HCT116 (cell line): ENCODE data around the gene SRCAP. TPM values are rescaled to one million over a fixed set of nuclear protein-coding genes. Genes with fewer than 3 reads are reported as not detected.
A peak's percentile ranks its signal among the peaks of the same experiment; 100 is the strongest.

Source experiments
- ATAC-seq: fragments of 200-7000 bp; cut with Tn5 transposase; 2 replicates; pipeline ENCODE4 v1.9.1; 2020; ENCODE audit warnings: mild to moderate bottlenecking, moderate library complexity
- BruUV-seq: library from RNA; stranded (reverse); fragments of 400-500 nt; replicated peaks from 2 replicates; lab custom pipeline; 2021; lab: Mats Ljungman, UMichigan
- CTCF ChIA-PET: fragments of 300-600 bp; sonication (Branson Sonifier 250); formaldehyde crosslinking; loops from one replicate; lab custom pipeline; 2021; ENCODE audit warnings: antibody characterized with exemption; lab: Charles Lee
- POLR2A ChIA-PET: fragments of 300-600, 350-600 bp; sonication (Branson Sonifier 250); formaldehyde crosslinking; loops from one replicate; lab custom pipeline; 2021; ENCODE audit warnings: antibody characterized with exemption; lab: Charles Lee
- RAD21 ChIA-PET, 2 experiments: fragments of 300-600 bp; sonication (Branson Sonifier 250); formaldehyde crosslinking; loops; one replicate each; lab custom pipeline; 2023; ENCODE audit warnings: low total read pairs in 2 of 2; ENCODE audit not compliant: uncharacterized antibody in 2 of 2, unreplicated experiment in 2 of 2, low non-redundant PET in 1 of 2; lab: Charles Lee
- DNase-seq: peaks from one replicate; pipeline ENCODE4 v3.0.0-alpha.2; 2010; ENCODE audit warnings: low read depth, low spot score
- H2AFZ ChIP-seq: fragments of 200-600 bp; shearing (Covaris generic), sonication (generic); 2 replicates; pipeline ENCODE4 v1.6.1; 2017; ENCODE audit warnings: low read depth, mixed run types, mixed read lengths, antibody characterized with exemption, low read length; ENCODE audit not compliant: poor library complexity, severe bottlenecking
- H3K27ac ChIP-seq: 2 replicates; pipeline ENCODE4 v1.5.1; 2012; ENCODE audit warnings: low read depth, low read length
- H3K27me3 ChIP-seq: fragments of 200-600 bp; sonication (generic); 2 replicates; pipeline ENCODE4 v1.6.1; 2016; ENCODE audit warnings: mixed run types, low read length, mixed read lengths; ENCODE audit not compliant: insufficient read depth
- H3K36me3 ChIP-seq, 2 experiments: fragments of 200-500 bp in 1 of 2; fragments of 200-600 bp in 1 of 2; sonication (Bioruptor generic) in 1 of 2; sonication (generic) in 1 of 2; 2 replicates each; pipeline versions ENCODE4 v1.5.1 to v1.6.1; 2014 to 2016; ENCODE audit warnings: low read length in 2 of 2, inconsistent platforms in 1 of 2, mixed read lengths in 1 of 2, mixed run types in 1 of 2; ENCODE audit not compliant: insufficient read depth in 2 of 2, control insufficient read depth in 1 of 2
- H3K4me1 ChIP-seq, 2 experiments: fragments of 200-600 bp in 1 of 2; sonication (generic) in 1 of 2; 2 replicates each; pipeline versions ENCODE4 v1.5.1 to v1.6.1; 2012 to 2017; ENCODE audit warnings: low read length in 2 of 2, inconsistent platforms in 1 of 2, mild to moderate bottlenecking in 1 of 2, mixed read lengths in 1 of 2, mixed run types in 1 of 2, moderate library complexity in 1 of 2; ENCODE audit not compliant: insufficient read depth in 2 of 2, control insufficient read depth in 1 of 2
- H3K4me2 ChIP-seq: fragments of 200-600 bp; sonication (generic); 2 replicates; pipeline ENCODE4 v1.6.1; 2017; ENCODE audit warnings: mixed run types, low read length, mixed read lengths
- H3K4me3 ChIP-seq, 2 experiments: fragments of 200-600 bp in 1 of 2; sonication (generic) in 1 of 2; replicated peaks in 1 of 2; 2 replicates each; pipeline ENCODE4 v1.5.1; 2011 to 2016; ENCODE audit warnings: low read length in 2 of 2, control low read depth in 1 of 2, low read depth in 1 of 2, mild to moderate bottlenecking in 1 of 2, mixed read lengths in 1 of 2, mixed run types in 1 of 2
- H3K79me2 ChIP-seq: fragments of 200-600 bp; sonication (generic); 2 replicates; pipeline ENCODE4 v1.6.1; 2017; ENCODE audit warnings: mild to moderate bottlenecking, mixed run types, low read length, moderate library complexity, mixed read lengths; ENCODE audit not compliant: insufficient read depth
- H3K9ac ChIP-seq: fragments of 200-600 bp; sonication (generic); 2 replicates; pipeline ENCODE4 v1.6.1; 2016; ENCODE audit warnings: low read length, mixed read lengths
- H3K9me2 ChIP-seq: fragments of 200-600 bp; sonication (generic), shearing (Covaris generic); 2 replicates; pipeline ENCODE4 v1.6.1; 2017; ENCODE audit warnings: mixed run types, mild to moderate bottlenecking, moderate library complexity; ENCODE audit not compliant: insufficient read depth
- H3K9me3 ChIP-seq, 2 experiments: fragments of 200-500 bp in 1 of 2; fragments of 200-600 bp in 1 of 2; sonication (Bioruptor generic) in 1 of 2; sonication (generic) in 1 of 2; 2 replicates each; pipeline ENCODE4 v1.6.1; 2014 to 2017; ENCODE audit warnings: low read length in 2 of 2, mixed read lengths in 2 of 2, inconsistent platforms in 1 of 2, low read depth in 1 of 2, mild to moderate bottlenecking in 1 of 2, mixed run types in 1 of 2, moderate library complexity in 1 of 2; ENCODE audit not compliant: control insufficient read depth in 1 of 2, insufficient read depth in 1 of 2
- H4K20me1 ChIP-seq: fragments of 200-600 bp; sonication (generic), shearing (Covaris generic); 2 replicates; pipeline ENCODE4 v1.6.1; 2017; ENCODE audit warnings: mixed run types, mild to moderate bottlenecking, moderate library complexity; ENCODE audit not compliant: insufficient read depth
- CBX3 ChIP-seq: IDR thresholded peaks from 2 replicates; pipeline ENCODE4 v1.6.1; 2012; ENCODE audit warnings: low read depth
- EGR1 ChIP-seq: IDR thresholded peaks from 2 replicates; pipeline ENCODE4 v1.6.1; 2012; ENCODE audit warnings: low read depth
- ELF1 ChIP-seq: IDR thresholded peaks from 2 replicates; pipeline ENCODE4 v1.6.1; 2012; ENCODE audit warnings: low read depth, borderline replicate concordance
- EZH2 ChIP-seq: fragments of 200-600 bp; sonication (generic); IDR thresholded peaks from 2 replicates; pipeline ENCODE4 v1.6.1; 2017; ENCODE audit warnings: antibody characterized with exemption, mixed run types
- EZH2phosphoT487 ChIP-seq: fragments of 200-600 bp; IDR thresholded peaks from 2 replicates; pipeline ENCODE4 v1.6.1; 2018; ENCODE audit warnings: antibody characterized with exemption, borderline replicate concordance
- FOSL1 ChIP-seq: IDR thresholded peaks from 2 replicates; pipeline ENCODE4 v1.6.1; 2012; ENCODE audit warnings: low read depth
- JUND ChIP-seq: IDR thresholded peaks from 2 replicates; pipeline ENCODE4 v1.6.1; 2012
- POLR2A ChIP-seq: IDR thresholded peaks from 2 replicates; pipeline ENCODE4 v1.7.0; 2011; ENCODE audit warnings: borderline replicate concordance; ENCODE audit not compliant: insufficient read depth, insufficient read length; ENCODE audit errors: extremely low read depth
- POLR2AphosphoS5 ChIP-seq: IDR thresholded peaks from 2 replicates; pipeline ENCODE4 v1.6.1; 2011; ENCODE audit warnings: mild to moderate bottlenecking, low read depth, low read length, moderate library complexity
- RAD21 ChIP-seq: IDR thresholded peaks from 2 replicates; pipeline ENCODE4 v1.6.1; 2012; ENCODE audit warnings: low read depth, mild to moderate bottlenecking
- SIN3A ChIP-seq: IDR thresholded peaks from 2 replicates; pipeline ENCODE4 v1.6.1; 2012; ENCODE audit warnings: low read depth
- SP1 ChIP-seq: IDR thresholded peaks from 2 replicates; pipeline ENCODE4 v1.6.1; 2012; ENCODE audit warnings: low read depth
- TCF7L2 ChIP-seq: IDR thresholded peaks from 2 replicates; pipeline ENCODE4 v1.7.0; 2011; ENCODE audit warnings: borderline replicate concordance, inconsistent platforms; ENCODE audit not compliant: insufficient read depth, insufficient read length; ENCODE audit errors: extremely low read depth
- YY1 ChIP-seq: IDR thresholded peaks from 2 replicates; pipeline ENCODE4 v1.6.1; 2011; ENCODE audit warnings: low read length, low read depth, moderate library complexity, mild to moderate bottlenecking; ENCODE audit not compliant: insufficient replicate concordance; ENCODE audit errors: extremely low read depth
- ZBTB33 ChIP-seq: IDR thresholded peaks from 2 replicates; pipeline ENCODE4 v1.6.1; 2011; ENCODE audit warnings: mild to moderate bottlenecking, low read length, moderate library complexity; ENCODE audit not compliant: insufficient replicate concordance; ENCODE audit errors: extremely low read depth
- ZFX ChIP-seq: fragments of 450-650 bp; IDR thresholded peaks from 2 replicates; pipeline ENCODE4 v1.6.1; 2017
- ZNF274 ChIP-seq: fragments of 200-500 bp; sonication (Bioruptor generic); IDR thresholded peaks from 2 replicates; pipeline ENCODE4 v1.6.1; 2014; ENCODE audit warnings: mild to moderate bottlenecking, low read depth, low read length, inconsistent platforms
- intact Hi-C: fragments of 100-400 bp; cut with micrococcal nuclease; formaldehyde crosslinking; loops from 2 replicates; pipeline ENCODE4 v1.10.0; 2022
- total RNA-seq: library from RNA; stranded (reverse); gene quantifications from one replicate; pipeline ENCODE4 v1.2.1, GENCODE V29; 2021; ENCODE audit not compliant: unreplicated experiment
- TF ChIP-seq, protein P1 (sequence below), 3 experiments: fragments of 200-600 bp in 1 of 3; sonication (generic) in 1 of 3; IDR thresholded peaks in 2 of 3; conservative IDR thresholded peaks in 1 of 3; 2 replicates each; pipeline ENCODE4 v1.5.1; 2012 to 2017; ENCODE audit warnings: low read depth in 2 of 3, low read length in 2 of 3, antibody characterized with exemption in 1 of 3, borderline replicate concordance in 1 of 3, control low read depth in 1 of 3, mild to moderate bottlenecking in 1 of 3, mixed read lengths in 1 of 3, mixed run types in 1 of 3, moderate library complexity in 1 of 3; ENCODE audit not compliant: insufficient read depth in 1 of 3

Gene SRCAP
- total RNA-seq, 1 experiment from 2014 or later, result 59.6 TPM

DNA sequence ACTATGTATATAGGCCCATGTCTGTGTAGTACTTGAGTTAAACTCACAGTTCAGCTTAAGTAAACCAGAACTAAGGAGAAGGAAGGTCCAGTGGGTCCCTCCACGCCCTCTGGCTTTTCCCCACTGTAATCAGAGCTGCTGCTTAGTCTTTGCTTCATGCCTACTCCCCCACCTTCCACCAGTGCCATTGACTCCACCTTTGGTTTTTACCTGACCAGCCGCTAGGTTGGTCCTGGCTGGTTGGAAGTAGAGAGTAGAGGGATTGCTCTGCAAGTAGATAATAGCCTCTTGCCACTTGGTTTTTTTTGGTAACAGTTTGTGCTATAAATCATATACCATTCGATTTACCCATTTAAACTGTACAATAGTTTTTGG is 26.4 kb downstream of the SRCAP start:
- no peak overlapping the region for H3K4me2 ChIP-seq
- intact Hi-C loops, result no loop called here
- no peaks in the 10 kb centered on the region for H3K4me1 ChIP-seq
- TF ChIP-seq TCF7L2 (no peak), POLR2A (no peak), EZH2phosphoT487 (no peak), POLR2AphosphoS5 (0 out of 2 replicates have a peak, but pooled peaks have one; percentile 7)
- peaks cover 72 to 79% of the 10 kb centered on the region in 2 experiments; a peak in 3 of 4 replicates for H3K36me3 ChIP-seq
- peaks cover 63% of the 10 kb centered on the region for H3K79me2 ChIP-seq
- no peak for ATAC-seq
- H3K9ac ChIP-seq, result no peak overlapping the region
- POLR2A ChIA-PET, result no interaction called here
- RAD21 ChIA-PET, result no interaction called here
- H3K27me3 ChIP-seq, result no peaks in the 10 kb centered on the region
- no peak overlapping the region for H3K27ac ChIP-seq
- no peak overlapping the region for H2AFZ ChIP-seq
- H3K9me2 ChIP-seq, result no peaks in the 10 kb centered on the region
- CTCF ChIA-PET, result interaction anchor here (0.6 kb wide), 1 partner anchor 31 kb away, joined by 3 read pairs; no protein-coding TSS in a partner anchor
- H4K20me1 ChIP-seq, result no peaks in the 10 kb centered on the region
- H3K9me3 ChIP-seq, result no peaks in the 10 kb centered on the region
- BruUV-seq, result no TSS peak
- no peak overlapping the region for H3K4me3 ChIP-seq
- no peak for DNase-seq

GRCh38 chr16:30728321-30728720 is 29.4 kb downstream of the SRCAP start:
- no peak overlapping the region for H2AFZ ChIP-seq
- DNase-seq, result no peak
- intact Hi-C loops, result no loop called here
- H3K36me3 ChIP-seq, result peaks cover 60 to 68% of the 10 kb centered on the region in 2 experiments; a peak in 3 of 4 replicates
- no peaks in the 10 kb centered on the region for H3K27me3 ChIP-seq
- no peak for ATAC-seq
- no peaks in the 10 kb centered on the region for H4K20me1 ChIP-seq
- POLR2A ChIA-PET, result no interaction called here
- CTCF ChIA-PET, result no interaction called here
- H3K4me1 ChIP-seq, result no peaks in the 10 kb centered on the region
- no peak overlapping the region for H3K4me3 ChIP-seq
- RAD21 ChIA-PET, result no interaction called here
- no peak overlapping the region for H3K27ac ChIP-seq
- peaks cover 50% of the 10 kb centered on the region for H3K79me2 ChIP-seq
- H3K4me2 ChIP-seq, result no peak overlapping the region
- no peak overlapping the region for H3K9ac ChIP-seq
- H3K9me2 ChIP-seq, result no peaks in the 10 kb centered on the region
- BruUV-seq, result no TSS peak
- H3K9me3 ChIP-seq, result no peaks in the 10 kb centered on the region
- TF ChIP-seq EZH2 (no peak), SIN3A (no peak), POLR2AphosphoS5 (no peak), JUND (no peak), RAD21 (no peak), YY1 (no peak), EGR1 (no peak), ZNF274 (no peak), TCF7L2 (no peak), FOSL1 (no peak), CBX3 (no peak), ZFX (no peak), ELF1 (no peak), SP1 (no peak), ZBTB33 (no peak)
- TF ChIP-seq, protein P1, sequence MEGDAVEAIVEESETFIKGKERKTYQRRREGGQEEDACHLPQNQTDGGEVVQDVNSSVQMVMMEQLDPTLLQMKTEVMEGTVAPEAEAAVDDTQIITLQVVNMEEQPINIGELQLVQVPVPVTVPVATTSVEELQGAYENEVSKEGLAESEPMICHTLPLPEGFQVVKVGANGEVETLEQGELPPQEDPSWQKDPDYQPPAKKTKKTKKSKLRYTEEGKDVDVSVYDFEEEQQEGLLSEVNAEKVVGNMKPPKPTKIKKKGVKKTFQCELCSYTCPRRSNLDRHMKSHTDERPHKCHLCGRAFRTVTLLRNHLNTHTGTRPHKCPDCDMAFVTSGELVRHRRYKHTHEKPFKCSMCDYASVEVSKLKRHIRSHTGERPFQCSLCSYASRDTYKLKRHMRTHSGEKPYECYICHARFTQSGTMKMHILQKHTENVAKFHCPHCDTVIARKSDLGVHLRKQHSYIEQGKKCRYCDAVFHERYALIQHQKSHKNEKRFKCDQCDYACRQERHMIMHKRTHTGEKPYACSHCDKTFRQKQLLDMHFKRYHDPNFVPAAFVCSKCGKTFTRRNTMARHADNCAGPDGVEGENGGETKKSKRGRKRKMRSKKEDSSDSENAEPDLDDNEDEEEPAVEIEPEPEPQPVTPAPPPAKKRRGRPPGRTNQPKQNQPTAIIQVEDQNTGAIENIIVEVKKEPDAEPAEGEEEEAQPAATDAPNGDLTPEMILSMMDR (IDR thresholded peaks at IDR 0.05 in 2 of 3, conservative IDR thresholded peaks at IDR 0.05 in 1 of 3; ENCODE audit: borderline replicate concordance in 1 of 3, insufficient read depth in 1 of 3, low read depth in 2 of 3, low read length in 2 of 3), result no peak
